GM19043 (cell line): Measurements from ENCODE around the gene PDZD7.

Experiments
- ATAC-seq: cut with Tn5 transposase; IDR thresholded peaks from one replicate; pipeline ENCODE4 v1.9.1; 2021; ENCODE audit warnings: low read depth; ENCODE audit not compliant: unreplicated experiment

The PDZD7 gene

DNA sequence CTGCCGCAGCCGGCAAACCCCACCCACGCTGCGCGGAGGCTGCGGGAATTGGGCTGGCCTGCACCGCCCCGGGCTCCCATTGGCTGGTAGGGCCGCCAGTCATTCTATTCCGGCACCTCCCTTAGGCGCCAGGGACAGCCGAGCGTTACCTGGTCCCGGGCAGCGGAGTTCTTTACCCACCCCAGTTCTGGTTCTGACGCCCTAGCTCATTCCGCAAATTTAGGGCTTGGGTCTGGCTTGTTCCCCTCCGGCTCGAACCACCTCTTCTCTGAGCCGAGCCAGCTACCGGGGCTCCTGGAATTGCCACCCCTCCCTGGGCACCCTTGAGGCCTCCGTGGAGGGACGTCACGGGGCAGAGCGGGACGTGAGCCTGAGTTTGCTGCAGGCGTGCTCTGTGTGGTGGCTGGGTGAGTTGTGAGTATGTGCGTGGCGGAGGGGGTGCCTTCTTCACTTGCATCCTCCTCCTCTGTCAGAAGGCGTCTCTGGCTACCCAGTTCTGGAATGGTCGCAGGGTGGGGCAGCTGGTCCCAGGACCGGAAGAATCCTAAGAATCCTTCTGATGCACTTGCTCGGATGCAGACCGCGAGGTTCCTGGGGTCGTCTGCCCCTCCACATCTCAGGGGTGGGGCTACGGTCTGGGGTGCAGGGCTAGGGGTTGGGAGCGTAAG is at the start of gene PDZD7, which contains the start of gene SFXN3:
PDZD7 (minus strand) TSS at position 2 of the 668 bp plus-strand sequence. CDS start 910 bp downstream, outside the sequence.
SFXN3 (plus strand) TSS at position 107 of the 668 bp plus-strand sequence. CDS start 3,461 bp downstream, outside the sequence.
- ATAC-seq = peak; percentile 95

GRCh38 chr10:101079874-101080273 is 48.9 kb upstream of the PDZD7 start:
- ATAC-seq = no peak

GRCh38 chr10:101076630-101077029 is 45.7 kb upstream of the PDZD7 start:
- ATAC-seq = no peak

GRCh38 chr10:101075775-101076174 is 44.8 kb upstream of the PDZD7 start:
- ATAC-seq = no peak

- ATAC-seq = no peak
Measured at GRCh38 chr10:101073631-101074030, 42.7 kb upstream of the PDZD7 start.

DNA sequence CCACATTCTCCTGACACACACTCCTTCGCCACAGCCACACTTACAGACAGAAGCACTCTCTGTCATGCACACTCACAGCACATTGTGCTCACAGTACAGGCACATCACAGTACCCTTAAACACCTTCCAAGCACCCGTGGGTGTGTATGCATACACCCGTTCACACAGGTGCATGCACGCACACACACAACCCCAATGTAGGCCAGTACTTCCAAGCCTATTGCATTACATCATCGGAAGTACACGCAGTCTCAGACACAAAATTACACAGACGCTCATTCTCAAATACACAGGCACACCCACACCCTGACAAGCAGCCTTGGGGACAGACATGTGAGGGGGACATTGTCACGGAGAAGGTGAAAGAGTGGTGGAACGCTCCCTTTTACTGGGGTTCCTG is 42.0 kb upstream of the PDZD7 start:
- no peak for ATAC-seq

GRCh38 chr10:101071885-101072433 is 41.0 kb upstream of the PDZD7 start:
- no peak for ATAC-seq

DNA sequence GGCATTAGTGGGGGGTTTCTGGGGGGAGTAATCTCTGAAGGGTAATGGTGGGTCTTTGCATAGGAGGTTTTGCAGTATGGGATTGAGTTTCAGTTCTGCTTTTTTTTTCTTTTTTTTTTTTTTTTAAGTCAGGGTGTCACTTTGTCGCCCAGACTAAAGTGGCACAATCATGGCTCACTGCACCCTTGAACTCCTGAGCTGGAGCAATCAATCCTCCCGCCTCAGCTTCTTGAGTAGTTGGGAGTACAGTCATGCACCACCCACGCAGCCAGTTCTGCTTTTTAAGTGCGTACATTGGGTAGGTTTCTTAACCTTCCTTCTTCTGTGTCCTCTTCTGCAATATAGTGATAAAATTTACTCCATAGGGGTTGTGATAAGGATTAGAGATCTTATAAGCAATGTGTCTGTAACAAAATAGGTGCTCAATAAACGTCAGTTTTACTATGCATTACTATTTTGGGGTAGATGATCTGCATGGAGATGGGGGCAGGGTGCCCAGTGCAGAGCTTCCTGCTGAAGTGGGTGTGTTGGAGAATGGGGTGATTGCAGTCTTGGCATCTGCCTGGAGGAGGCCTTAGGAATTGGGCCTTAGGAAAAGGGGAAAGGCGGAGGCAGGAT is 40.4 kb upstream of the PDZD7 start:
- ATAC-seq = no peak

DNA sequence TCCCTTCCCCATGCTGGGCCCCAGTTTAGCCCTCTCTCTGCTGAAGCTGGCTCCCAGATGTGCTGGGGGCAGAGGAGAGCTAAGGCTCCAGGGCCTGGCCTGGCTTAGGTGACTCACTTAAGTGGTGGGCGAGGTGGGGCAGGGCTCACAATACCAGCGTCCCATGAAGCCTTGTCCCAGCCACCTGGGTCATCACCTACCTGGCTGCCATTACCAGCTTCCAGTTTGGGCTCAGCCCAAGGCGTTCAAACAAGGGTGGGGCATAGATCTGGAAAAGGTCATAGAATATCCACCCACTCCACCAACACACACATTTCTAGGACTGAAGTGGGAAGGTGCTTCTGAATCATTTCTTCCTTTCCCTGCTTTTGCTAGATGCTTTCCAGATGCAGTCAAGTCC is 39.2 kb upstream of the PDZD7 start:
- ATAC-seq = no peak

GRCh38 chr10:101069441-101069840 is 38.5 kb upstream of the PDZD7 start:
- no peak for ATAC-seq

GRCh38 chr10:101067356-101068083 is 36.6 kb upstream of the PDZD7 start:
- ATAC-seq = no peak

DNA sequence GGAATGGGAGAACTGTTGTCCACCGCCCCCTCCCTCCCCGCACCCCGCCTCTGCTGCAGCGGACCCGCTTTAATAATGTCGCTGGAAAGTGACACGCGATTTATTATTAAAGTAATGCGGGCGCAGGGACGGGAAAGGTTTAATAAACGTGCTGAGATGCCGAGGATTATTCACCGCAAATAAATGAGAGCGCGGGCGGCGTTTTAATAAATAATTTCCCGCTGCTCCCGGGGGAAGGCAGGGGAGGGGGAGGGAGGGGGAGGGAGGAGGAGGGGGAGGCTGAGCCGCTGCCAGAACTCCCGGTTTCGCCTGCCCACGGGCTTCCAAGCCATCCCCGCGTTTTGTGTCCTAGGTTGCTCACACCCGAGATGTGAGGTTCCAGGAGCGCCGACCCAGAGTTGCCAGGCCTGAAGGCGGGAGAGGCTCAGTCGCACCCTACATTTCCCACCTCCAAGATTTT is 36.0 kb upstream of the PDZD7 start:
- ATAC-seq = no peak

- ATAC-seq = no peak
Measured at GRCh38 chr10:101066146-101066895, 35.4 kb upstream of the PDZD7 start.

DNA sequence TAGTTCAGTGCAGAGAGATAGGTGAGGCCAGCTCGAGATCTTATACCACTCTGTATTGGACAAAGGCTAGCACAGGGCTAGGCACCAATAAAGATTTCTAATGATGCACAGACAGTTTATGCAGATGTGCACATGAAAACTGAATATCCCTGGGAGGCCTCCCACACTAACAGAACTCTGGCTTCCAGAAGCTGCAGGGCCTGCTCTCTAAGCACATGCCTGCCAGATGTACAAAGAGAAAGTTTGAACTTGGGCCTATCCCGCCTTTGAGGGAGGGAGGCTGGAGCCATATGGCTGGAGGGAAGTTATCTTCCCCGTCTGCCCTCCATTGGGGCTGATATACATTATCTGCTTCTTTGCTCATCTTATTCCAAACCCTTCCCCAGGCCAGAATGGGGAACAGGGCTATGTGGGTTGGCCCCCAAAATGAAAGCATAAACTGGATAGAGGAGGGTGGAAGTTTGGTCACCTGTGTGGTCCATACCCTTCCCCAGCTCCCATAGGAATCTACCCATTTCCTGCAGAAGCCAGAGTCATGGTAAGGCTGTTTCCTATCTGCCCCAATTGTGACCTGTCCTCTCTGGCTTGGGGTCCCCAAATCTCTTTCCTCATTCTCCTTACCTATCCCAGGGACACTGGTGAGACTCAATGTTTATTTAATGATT is 34.7 kb upstream of the PDZD7 start:
- no peak for ATAC-seq

GRCh38 chr10:101064415-101065030 is 33.6 kb upstream of the PDZD7 start:
- ATAC-seq = no peak

GRCh38 chr10:101063548-101064414 is 32.9 kb upstream of the PDZD7 start:
- ATAC-seq = no peak

- no peak for ATAC-seq
Measured at GRCh38 chr10:101063050-101063525, 32.2 kb upstream of the PDZD7 start.

DNA sequence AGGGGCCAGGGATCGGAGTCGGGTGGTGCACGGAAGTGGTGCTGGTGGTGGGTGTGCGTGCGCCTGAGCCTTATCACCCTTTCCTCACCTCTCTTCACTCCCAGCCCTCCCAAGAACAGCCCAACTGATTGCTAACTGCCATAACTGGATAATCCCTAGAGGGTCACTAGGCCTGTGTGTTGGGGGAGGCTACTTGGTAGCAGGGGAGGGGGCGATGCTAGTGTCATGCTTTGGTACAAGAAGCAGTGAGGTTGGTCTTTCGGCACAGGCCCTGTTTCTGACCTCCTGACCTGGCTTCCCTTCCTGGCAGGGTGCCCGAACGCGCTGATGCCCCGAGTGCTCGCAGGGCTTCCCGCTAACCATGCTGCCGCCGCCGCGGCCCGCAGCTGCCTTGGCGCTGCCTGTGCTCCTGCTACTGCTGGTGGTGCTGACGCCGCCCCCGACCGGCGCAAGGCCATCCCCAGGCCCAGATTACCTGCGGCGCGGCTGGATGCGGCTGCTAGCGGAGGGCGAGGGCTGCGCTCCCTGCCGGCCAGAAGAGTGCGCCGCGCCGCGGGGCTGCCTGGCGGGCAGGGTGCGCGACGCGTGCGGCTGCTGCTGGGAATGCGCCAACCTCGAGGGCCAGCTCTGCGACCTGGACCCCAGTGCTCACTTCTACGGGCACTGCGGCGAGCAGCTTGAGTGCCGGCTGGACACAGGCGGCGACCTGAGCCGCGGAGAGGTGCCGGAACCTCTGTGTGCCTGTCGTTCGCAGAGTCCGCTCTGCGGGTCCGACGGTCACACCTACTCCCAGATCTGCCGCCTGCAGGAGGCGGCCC is 31.5 kb upstream of the PDZD7 start:
- ATAC-seq = peak; percentile 32
